ENCODE results near the gene APOBEC3H.

The APOBEC3H gene

DNA sequence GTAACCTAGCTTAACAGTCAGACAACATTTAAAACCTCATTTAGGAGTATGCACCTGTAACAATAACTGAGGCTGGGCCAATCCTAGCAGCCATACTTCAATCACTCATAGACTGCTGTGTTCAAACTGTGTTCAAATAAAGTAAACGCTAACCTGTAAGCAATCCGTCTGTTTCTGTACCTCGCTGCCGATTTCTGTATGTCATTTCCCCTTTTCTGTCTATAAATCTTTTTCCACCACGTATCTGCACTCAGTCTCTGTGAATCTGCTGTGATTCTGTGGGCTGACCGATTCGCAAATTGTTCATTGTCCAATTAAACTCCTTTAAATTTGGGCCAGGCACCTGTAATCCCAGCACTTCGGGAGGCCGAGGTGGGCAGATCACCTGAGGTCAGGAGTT is 12.3 kb downstream of the APOBEC3H start:
- no peak overlapping the region for H3K4me3 ChIP-seq (ENCODE audit: low read depth, low read length)
- H2AFZ ChIP-seq = no peak overlapping the region
- no peaks in the 10 kb centered on the region for H3K4me1 ChIP-seq
- no peaks in the 10 kb centered on the region for H3K36me3 ChIP-seq (ENCODE audit: control insufficient read depth, insufficient read depth, low read length)
- TF ChIP-seq, protein P1, sequence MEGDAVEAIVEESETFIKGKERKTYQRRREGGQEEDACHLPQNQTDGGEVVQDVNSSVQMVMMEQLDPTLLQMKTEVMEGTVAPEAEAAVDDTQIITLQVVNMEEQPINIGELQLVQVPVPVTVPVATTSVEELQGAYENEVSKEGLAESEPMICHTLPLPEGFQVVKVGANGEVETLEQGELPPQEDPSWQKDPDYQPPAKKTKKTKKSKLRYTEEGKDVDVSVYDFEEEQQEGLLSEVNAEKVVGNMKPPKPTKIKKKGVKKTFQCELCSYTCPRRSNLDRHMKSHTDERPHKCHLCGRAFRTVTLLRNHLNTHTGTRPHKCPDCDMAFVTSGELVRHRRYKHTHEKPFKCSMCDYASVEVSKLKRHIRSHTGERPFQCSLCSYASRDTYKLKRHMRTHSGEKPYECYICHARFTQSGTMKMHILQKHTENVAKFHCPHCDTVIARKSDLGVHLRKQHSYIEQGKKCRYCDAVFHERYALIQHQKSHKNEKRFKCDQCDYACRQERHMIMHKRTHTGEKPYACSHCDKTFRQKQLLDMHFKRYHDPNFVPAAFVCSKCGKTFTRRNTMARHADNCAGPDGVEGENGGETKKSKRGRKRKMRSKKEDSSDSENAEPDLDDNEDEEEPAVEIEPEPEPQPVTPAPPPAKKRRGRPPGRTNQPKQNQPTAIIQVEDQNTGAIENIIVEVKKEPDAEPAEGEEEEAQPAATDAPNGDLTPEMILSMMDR (IDR thresholded peaks at IDR 0.05) = no peak
- no peak overlapping the region for H3K27ac ChIP-seq
- no peaks in the 10 kb centered on the region for H3K9me3 ChIP-seq (ENCODE audit: control insufficient read depth, low read length)
- no peak overlapping the region for H3K4me2 ChIP-seq (ENCODE audit: low read length)
- no peak overlapping the region for H3K9ac ChIP-seq
- H3K27me3 ChIP-seq (ENCODE audit: control insufficient read depth, insufficient read depth, low read length) = no peaks in the 10 kb centered on the region
- no peaks in the 10 kb centered on the region for H3K79me2 ChIP-seq

DNA sequence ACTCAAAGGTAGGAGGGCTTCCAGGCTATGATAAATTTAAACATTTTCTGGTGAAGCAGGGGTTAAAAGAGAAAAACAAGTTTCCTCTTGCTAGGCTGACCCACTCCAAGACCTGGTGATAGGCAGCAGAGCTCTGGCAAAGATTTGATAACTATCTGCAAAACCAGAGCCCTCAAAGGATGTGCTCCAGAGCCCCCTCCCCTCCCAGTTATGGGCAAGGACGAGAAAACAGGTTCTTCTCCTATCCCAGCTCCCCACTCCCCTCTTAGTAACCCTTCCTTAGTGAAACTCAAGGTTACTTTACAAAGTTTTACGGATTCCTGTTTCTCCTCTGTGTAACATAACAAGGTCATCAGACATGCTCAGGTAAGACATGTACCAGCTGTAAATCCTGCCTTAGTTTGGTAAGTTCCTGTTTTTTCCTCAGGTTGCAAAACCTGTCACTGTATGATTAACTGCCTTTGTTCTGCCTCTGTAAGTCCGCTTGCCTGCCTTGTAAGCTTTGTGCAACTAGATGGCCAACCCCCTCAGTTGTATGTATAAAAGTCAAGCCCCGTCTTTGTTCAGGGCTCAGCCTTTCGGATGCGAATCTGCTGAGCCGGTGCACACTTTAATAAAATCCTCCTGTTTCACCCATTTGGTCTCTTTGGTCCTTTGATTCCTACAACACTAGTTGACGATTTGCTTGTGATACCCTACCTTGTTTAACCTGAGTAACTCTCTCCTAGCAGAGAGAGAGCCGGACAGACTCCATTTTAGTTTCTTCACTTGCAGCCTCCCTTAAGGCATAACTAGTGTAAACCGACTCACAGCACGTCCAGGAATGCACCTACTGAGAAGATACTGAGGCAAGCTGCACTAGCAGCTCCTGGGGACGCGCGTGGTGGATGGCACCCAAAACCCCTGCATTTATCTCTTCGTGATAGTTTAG is 13.9 kb downstream of the APOBEC3H start:
- Histone ChIP-seq H3K9ac (no peak overlapping the region), H3K4me2 (ENCODE audit: low read length) (no peak overlapping the region), H3K36me3 (ENCODE audit: control insufficient read depth, insufficient read depth, low read length) (no peaks in the 10 kb centered on the region), H3K79me2 (no peaks in the 10 kb centered on the region), H3K27ac (no peak overlapping the region), H3K4me3 (ENCODE audit: low read depth, low read length) (no peak overlapping the region), H2AFZ (no peak overlapping the region), H3K9me3 (ENCODE audit: control insufficient read depth, low read length) (no peaks in the 10 kb centered on the region), H3K27me3 (ENCODE audit: control insufficient read depth, insufficient read depth, low read length) (no peaks in the 10 kb centered on the region), H3K4me1 (no peaks in the 10 kb centered on the region)
- TF ChIP-seq, protein P1 (IDR thresholded peaks at IDR 0.05) = no peak

DNA sequence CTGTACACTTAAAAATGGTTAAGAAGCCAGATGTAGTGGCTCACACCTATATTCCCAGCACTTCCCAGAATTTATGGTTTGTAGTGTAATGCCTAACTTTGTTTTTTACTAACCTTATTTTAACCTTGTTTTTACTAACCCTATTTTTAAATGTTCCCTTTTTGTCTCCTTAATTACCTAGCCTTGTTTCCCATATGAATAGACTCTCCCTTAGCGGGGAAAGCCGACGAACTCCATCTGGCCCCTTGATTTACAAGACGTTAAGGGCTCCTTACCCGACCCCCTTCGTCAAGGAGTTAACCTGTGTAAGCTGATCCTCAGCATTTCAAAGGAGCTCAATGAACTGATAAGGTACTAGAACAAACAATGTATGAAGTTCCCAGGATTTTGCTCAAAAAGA is 17.1 kb downstream of the APOBEC3H start:
- Histone ChIP-seq H3K4me2 (ENCODE audit: low read length) (no peak overlapping the region), H3K27me3 (ENCODE audit: control insufficient read depth, insufficient read depth, low read length) (no peaks in the 10 kb centered on the region), H2AFZ (no peak overlapping the region), H3K27ac (no peak overlapping the region), H3K9me3 (ENCODE audit: control insufficient read depth, low read length) (no peaks in the 10 kb centered on the region), H3K4me1 (no peaks in the 10 kb centered on the region), H3K79me2 (no peaks in the 10 kb centered on the region), H3K36me3 (ENCODE audit: control insufficient read depth, insufficient read depth, low read length) (no peaks in the 10 kb centered on the region), H3K4me3 (ENCODE audit: low read depth, low read length) (no peak overlapping the region), H3K9ac (no peak overlapping the region)
- TF ChIP-seq, protein P1 (IDR thresholded peaks at IDR 0.05) = no peak

DNA sequence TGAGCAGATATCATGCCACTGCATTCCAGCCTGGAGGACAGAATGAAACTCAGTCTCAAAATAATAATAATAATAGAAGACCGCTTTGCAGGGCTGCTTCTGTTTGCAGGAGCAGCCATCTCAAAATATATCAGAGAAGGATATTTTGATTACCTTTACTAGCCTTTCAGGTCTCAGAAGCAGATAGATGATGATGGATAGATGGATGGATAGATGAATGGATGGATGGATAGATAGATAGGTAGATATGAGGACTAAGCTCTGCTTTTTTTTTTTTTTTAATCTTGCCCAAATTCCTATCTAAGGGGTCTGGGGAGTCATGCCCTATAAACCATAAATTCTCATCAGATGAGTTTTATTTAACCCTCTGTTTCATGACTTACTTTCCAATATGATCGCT is 18.5 kb downstream of the APOBEC3H start:
- H3K9ac ChIP-seq = no peak overlapping the region
- TF ChIP-seq, protein P1 (IDR thresholded peaks at IDR 0.05) = no peak
- H3K4me3 ChIP-seq (ENCODE audit: low read depth, low read length) = no peak overlapping the region
- H3K4me1 ChIP-seq = no peaks in the 10 kb centered on the region
- H3K27ac ChIP-seq = no peak overlapping the region
- H3K36me3 ChIP-seq (ENCODE audit: control insufficient read depth, insufficient read depth, low read length) = no peaks in the 10 kb centered on the region
- no peaks in the 10 kb centered on the region for H3K27me3 ChIP-seq (ENCODE audit: control insufficient read depth, insufficient read depth, low read length)
- H2AFZ ChIP-seq = no peak overlapping the region
- H3K9me3 ChIP-seq (ENCODE audit: control insufficient read depth, low read length) = no peaks in the 10 kb centered on the region
- no peaks in the 10 kb centered on the region for H3K79me2 ChIP-seq
- H3K4me2 ChIP-seq (ENCODE audit: low read length) = no peak overlapping the region

Measured in parathyroid adenoma (tissue), 2 donors.